HEK293 (cell line): Measurements from ENCODE around the gene CYB561D2.

Source experiments
- ZNF138 ChIP-seq: fragments of 450-650 bp; formaldehyde crosslinking; IDR thresholded peaks from 2 replicates; pipeline ENCODE4 v1.5.1; 2016; ENCODE audit warnings: missing biosample characterization, missing genetic modification characterization, borderline replicate concordance
- ZNF155 ChIP-seq: fragments of 450-650 bp; formaldehyde crosslinking; IDR thresholded peaks from 2 replicates; pipeline ENCODE4 v1.5.1; 2016; ENCODE audit warnings: missing biosample characterization, missing genetic modification characterization
- ZNF707 ChIP-seq: fragments of 450-650 bp; formaldehyde crosslinking; IDR thresholded peaks from 2 replicates; pipeline ENCODE4 v1.5.1; 2016; ENCODE audit warnings: missing biosample characterization, missing genetic modification characterization
- TF ChIP-seq, protein P1 (sequence below): fragments of 450-650 bp; formaldehyde crosslinking; IDR thresholded peaks from 2 replicates; pipeline ENCODE4 v1.5.1; 2016; ENCODE audit warnings: missing biosample characterization, missing genetic modification characterization
- TF ChIP-seq, protein P2 (sequence below): fragments of 450-650 bp; formaldehyde crosslinking; IDR thresholded peaks from 2 replicates; pipeline ENCODE4 v1.5.1; 2016; ENCODE audit warnings: missing biosample characterization, missing genetic modification characterization
- TF ChIP-seq, protein P3 (sequence below): fragments of 450-650 bp; formaldehyde crosslinking; IDR thresholded peaks from 2 replicates; pipeline ENCODE4 v1.5.1; 2016; ENCODE audit warnings: missing biosample characterization, missing genetic modification characterization

DNA sequence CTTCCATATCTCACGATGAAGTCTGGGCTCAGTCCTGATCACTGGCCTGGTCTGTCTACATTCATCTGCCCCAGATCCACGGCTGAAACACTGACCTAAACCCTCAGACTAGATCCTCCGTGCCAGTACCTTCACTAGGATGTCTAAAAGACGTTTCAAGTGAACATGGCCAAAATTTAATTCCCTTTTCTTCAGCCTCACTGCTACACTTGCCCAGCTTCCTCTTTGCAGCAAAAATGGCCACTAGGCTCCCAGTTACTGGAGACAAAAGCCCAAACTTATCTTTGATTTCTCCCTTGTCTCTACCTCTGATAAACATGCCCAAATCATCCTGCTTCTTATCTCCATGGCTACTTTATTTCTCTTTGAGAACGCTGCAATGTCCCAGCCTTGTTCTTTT is 11.7 kb upstream of the CYB561D2 start:
- TF ChIP-seq ZNF138 (tag by site-specific recombination) (no peak), ZNF155 (tag by site-specific recombination) (no peak), ZNF707 (tag by site-specific recombination) (no peak)
- TF ChIP-seq, protein P1, sequence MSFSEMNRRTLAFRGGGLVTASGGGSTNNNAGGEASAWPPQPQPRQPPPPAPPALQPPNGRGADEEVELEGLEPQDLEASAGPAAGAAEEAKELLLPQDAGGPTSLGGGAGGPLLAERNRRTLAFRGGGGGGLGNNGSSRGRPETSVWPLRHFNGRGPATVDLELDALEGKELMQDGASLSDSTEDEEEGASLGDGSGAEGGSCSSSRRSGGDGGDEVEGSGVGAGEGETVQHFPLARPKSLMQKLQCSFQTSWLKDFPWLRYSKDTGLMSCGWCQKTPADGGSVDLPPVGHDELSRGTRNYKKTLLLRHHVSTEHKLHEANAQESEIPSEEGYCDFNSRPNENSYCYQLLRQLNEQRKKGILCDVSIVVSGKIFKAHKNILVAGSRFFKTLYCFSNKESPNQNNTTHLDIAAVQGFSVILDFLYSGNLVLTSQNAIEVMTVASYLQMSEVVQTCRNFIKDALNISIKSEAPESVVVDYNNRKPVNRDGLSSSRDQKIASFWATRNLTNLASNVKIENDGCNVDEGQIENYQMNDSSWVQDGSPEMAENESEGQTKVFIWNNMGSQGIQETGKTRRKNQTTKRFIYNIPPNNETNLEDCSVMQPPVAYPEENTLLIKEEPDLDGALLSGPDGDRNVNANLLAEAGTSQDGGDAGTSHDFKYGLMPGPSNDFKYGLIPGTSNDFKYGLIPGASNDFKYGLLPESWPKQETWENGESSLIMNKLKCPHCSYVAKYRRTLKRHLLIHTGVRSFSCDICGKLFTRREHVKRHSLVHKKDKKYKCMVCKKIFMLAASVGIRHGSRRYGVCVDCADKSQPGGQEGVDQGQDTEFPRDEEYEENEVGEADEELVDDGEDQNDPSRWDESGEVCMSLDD (tag by site-specific recombination): no peak
- TF ChIP-seq, protein P2, sequence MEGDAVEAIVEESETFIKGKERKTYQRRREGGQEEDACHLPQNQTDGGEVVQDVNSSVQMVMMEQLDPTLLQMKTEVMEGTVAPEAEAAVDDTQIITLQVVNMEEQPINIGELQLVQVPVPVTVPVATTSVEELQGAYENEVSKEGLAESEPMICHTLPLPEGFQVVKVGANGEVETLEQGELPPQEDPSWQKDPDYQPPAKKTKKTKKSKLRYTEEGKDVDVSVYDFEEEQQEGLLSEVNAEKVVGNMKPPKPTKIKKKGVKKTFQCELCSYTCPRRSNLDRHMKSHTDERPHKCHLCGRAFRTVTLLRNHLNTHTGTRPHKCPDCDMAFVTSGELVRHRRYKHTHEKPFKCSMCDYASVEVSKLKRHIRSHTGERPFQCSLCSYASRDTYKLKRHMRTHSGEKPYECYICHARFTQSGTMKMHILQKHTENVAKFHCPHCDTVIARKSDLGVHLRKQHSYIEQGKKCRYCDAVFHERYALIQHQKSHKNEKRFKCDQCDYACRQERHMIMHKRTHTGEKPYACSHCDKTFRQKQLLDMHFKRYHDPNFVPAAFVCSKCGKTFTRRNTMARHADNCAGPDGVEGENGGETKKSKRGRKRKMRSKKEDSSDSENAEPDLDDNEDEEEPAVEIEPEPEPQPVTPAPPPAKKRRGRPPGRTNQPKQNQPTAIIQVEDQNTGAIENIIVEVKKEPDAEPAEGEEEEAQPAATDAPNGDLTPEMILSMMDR (tag by site-specific recombination): no peak
- TF ChIP-seq, protein P3, sequence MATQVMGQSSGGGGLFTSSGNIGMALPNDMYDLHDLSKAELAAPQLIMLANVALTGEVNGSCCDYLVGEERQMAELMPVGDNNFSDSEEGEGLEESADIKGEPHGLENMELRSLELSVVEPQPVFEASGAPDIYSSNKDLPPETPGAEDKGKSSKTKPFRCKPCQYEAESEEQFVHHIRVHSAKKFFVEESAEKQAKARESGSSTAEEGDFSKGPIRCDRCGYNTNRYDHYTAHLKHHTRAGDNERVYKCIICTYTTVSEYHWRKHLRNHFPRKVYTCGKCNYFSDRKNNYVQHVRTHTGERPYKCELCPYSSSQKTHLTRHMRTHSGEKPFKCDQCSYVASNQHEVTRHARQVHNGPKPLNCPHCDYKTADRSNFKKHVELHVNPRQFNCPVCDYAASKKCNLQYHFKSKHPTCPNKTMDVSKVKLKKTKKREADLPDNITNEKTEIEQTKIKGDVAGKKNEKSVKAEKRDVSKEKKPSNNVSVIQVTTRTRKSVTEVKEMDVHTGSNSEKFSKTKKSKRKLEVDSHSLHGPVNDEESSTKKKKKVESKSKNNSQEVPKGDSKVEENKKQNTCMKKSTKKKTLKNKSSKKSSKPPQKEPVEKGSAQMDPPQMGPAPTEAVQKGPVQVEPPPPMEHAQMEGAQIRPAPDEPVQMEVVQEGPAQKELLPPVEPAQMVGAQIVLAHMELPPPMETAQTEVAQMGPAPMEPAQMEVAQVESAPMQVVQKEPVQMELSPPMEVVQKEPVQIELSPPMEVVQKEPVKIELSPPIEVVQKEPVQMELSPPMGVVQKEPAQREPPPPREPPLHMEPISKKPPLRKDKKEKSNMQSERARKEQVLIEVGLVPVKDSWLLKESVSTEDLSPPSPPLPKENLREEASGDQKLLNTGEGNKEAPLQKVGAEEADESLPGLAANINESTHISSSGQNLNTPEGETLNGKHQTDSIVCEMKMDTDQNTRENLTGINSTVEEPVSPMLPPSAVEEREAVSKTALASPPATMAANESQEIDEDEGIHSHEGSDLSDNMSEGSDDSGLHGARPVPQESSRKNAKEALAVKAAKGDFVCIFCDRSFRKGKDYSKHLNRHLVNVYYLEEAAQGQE (tag by site-specific recombination): no peak
